Measurements from ENCODE around the gene CECR2.

GRCh38 chr22:17384612-17385330 lies 15.5 kb downstream of the CECR2 start:
- TF ChIP-seq, protein P1, sequence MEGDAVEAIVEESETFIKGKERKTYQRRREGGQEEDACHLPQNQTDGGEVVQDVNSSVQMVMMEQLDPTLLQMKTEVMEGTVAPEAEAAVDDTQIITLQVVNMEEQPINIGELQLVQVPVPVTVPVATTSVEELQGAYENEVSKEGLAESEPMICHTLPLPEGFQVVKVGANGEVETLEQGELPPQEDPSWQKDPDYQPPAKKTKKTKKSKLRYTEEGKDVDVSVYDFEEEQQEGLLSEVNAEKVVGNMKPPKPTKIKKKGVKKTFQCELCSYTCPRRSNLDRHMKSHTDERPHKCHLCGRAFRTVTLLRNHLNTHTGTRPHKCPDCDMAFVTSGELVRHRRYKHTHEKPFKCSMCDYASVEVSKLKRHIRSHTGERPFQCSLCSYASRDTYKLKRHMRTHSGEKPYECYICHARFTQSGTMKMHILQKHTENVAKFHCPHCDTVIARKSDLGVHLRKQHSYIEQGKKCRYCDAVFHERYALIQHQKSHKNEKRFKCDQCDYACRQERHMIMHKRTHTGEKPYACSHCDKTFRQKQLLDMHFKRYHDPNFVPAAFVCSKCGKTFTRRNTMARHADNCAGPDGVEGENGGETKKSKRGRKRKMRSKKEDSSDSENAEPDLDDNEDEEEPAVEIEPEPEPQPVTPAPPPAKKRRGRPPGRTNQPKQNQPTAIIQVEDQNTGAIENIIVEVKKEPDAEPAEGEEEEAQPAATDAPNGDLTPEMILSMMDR (IDR thresholded peaks at IDR 0.05): no peak
- TF ChIP-seq, protein P2, sequence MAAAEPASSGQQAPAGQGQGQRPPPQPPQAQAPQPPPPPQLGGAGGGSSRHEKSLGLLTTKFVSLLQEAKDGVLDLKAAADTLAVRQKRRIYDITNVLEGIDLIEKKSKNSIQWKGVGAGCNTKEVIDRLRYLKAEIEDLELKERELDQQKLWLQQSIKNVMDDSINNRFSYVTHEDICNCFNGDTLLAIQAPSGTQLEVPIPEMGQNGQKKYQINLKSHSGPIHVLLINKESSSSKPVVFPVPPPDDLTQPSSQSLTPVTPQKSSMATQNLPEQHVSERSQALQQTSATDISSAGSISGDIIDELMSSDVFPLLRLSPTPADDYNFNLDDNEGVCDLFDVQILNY (CRISPR knock-in tag; IDR thresholded peaks at IDR 0.05): no peak
- TF ChIP-seq, protein P3, sequence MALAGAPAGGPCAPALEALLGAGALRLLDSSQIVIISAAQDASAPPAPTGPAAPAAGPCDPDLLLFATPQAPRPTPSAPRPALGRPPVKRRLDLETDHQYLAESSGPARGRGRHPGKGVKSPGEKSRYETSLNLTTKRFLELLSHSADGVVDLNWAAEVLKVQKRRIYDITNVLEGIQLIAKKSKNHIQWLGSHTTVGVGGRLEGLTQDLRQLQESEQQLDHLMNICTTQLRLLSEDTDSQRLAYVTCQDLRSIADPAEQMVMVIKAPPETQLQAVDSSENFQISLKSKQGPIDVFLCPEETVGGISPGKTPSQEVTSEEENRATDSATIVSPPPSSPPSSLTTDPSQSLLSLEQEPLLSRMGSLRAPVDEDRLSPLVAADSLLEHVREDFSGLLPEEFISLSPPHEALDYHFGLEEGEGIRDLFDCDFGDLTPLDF (CRISPR knock-in tag; IDR thresholded peaks at IDR 0.05): no peak
- TF ChIP-seq, protein P4, sequence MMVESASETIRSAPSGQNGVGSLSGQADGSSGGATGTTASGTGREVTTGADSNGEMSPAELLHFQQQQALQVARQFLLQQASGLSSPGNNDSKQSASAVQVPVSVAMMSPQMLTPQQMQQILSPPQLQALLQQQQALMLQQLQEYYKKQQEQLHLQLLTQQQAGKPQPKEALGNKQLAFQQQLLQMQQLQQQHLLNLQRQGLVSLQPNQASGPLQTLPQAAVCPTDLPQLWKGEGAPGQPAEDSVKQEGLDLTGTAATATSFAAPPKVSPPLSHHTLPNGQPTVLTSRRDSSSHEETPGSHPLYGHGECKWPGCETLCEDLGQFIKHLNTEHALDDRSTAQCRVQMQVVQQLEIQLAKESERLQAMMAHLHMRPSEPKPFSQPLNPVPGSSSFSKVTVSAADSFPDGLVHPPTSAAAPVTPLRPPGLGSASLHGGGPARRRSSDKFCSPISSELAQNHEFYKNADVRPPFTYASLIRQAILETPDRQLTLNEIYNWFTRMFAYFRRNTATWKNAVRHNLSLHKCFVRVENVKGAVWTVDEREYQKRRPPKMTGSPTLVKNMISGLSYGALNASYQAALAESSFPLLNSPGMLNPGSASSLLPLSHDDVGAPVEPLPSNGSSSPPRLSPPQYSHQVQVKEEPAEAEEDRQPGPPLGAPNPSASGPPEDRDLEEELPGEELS (CRISPR knock-in tag; IDR thresholded peaks at IDR 0.05): no peak
- no peak for TF ChIP-seq CREM (CRISPR knock-in tag; IDR thresholded peaks at IDR 0.05)
- no peak for TF ChIP-seq JUN (CRISPR knock-in tag; IDR thresholded peaks at IDR 0.05)
- TF ChIP-seq CREB1 (CRISPR knock-in tag; IDR thresholded peaks at IDR 0.05): no peak
- no peak for TF ChIP-seq NR1H2 (CRISPR knock-in tag; IDR thresholded peaks at IDR 0.05)
- TF ChIP-seq RORB (CRISPR knock-in tag; IDR thresholded peaks at IDR 0.05): no peak
- TF ChIP-seq ATF1 (CRISPR knock-in tag; IDR thresholded peaks at IDR 0.05): no peak
- TF ChIP-seq, protein P5, sequence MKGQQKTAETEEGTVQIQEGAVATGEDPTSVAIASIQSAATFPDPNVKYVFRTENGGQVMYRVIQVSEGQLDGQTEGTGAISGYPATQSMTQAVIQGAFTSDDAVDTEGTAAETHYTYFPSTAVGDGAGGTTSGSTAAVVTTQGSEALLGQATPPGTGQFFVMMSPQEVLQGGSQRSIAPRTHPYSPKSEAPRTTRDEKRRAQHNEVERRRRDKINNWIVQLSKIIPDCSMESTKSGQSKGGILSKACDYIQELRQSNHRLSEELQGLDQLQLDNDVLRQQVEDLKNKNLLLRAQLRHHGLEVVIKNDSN (CRISPR knock-in tag; IDR thresholded peaks at IDR 0.05): no peak
- TF ChIP-seq ESRRA (CRISPR knock-in tag; IDR thresholded peaks at IDR 0.05; ENCODE audit: borderline replicate concordance): no peak

Data from WTC11 (cell line).